Stimulated activated CD8-positive, alpha-beta memory T cell treated with anti-CD3 and anti-CD28 coated beads, Interleukin-7, amount 100 ng/mL, for 48 hours (primary cell): ENCODE data around the gene CGB8.
"Not testable (repeated sequence)": the region's sequence is repeated elsewhere in the genome, so short reads cannot be mapped to it uniquely, and the experiment has no call there.

Experiments used
- DNase-seq, 2 donors: peaks; one replicate each; pipeline ENCODE4 v3.0.0-alpha.2; 2020; ENCODE audit warnings: low read depth in 1 of 2; ENCODE audit errors: extremely low read depth in 1 of 2

CGB8 gene

DNA sequence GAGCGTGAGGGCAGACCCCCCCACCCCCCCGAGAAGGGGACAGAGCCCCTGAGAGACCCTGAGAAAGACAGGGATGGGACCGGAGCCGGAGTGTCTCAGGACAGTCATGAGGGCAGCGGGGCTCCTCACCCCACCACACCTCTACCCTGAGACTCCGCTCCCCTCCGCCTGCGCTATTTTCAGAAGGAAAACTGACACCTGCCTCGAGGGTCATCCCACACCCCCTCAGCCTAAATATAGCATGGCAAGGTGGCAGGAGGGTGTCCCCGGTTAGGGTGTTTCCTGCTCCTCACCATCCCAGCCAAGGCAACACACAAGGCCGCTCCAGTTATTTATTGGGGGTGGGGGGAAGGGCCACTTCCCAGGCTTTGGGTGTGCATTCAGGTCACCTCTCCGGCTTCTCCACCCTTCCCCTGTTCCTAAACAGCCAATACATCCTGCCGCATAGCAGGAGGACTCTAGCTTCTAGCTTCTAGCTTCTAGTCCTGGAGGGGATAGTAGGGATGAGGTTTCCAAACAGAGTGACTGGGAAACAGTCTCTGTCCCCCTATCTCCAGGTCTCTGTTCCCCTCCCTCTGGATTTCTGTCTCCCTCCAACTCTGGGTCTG is 17.1 kb upstream of the CGB8 start:
- DNase-seq = no peak

DNA sequence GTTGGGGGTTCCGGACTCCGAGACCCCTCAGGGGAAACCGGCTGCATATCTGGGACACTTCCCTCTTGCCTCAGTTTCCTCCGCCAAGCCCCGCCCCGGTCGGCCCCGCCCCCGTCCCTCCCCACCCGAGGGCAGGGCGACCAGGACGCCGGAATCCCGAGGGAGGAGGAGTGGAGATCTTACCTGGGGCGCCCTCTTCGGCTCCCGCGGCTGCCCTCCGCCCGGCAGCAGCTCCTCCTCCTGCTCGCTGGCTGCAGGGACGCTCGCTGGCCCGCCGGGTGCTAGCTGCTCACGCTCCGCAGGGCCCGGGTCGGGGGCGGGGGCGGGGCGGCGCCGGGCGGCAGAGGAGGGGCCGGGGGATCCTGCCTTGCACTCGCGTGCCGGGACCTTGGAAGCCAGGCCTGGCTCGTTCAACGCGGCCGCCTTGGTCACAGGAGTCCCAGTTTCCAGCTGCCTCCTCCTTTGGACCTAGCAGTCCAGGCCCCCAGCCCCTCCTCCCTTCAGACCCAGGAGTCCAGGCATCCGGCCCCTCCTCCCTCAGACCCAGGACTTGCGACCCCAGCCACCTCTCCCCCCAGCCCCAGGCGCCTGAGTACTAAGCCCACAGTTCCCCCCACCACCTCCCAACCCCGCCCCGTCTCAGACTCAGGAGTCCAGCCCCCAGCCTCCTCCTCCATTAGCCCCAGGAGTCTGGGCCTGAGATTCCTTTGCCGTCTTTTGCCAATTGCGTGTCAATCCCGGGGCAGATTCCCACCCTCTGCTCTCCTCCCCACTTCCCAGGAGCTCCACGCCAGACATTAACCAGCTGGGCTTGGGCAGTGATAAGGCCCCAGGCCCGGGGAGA is 16.1 kb upstream of the CGB8 start, which contains the start of gene NTF4:
Gene NTF4, minus strand, starts transcription at position 51 of the 844 bp plus-strand sequence. CDS start 2,821 bp downstream, outside the sequence.
- DNase-seq = no peak

DNA sequence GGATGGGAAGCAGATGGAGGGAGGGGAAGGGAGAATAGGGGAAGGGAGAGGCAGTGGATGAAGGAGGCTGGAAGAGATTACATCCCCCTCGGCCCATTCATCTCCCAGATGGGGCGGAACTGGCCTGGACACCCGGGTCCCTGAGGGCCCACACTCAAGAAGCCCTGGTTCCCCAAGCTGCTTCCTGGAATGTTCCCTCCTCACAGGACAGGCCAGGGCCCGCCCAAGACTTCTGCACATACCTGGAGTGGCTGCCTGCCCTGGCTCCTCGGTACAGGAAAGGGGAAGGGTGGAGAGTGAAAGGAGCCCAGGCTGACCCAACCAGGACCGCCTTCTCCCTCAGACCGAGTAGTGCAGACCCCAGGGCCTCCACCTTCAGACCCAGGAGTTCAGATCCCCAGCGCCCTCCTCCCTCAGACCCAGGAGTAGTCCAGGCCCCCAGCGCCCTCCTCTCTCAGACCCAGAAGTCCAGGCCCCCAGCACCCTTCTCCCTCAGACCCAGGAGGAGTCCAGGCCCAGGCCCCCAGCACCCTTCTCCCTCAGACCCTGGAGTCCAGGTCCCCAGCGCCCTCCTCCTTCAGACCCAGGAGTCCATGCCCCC is 15.2 kb upstream of the CGB8 start:
- DNase-seq = no peak

DNA sequence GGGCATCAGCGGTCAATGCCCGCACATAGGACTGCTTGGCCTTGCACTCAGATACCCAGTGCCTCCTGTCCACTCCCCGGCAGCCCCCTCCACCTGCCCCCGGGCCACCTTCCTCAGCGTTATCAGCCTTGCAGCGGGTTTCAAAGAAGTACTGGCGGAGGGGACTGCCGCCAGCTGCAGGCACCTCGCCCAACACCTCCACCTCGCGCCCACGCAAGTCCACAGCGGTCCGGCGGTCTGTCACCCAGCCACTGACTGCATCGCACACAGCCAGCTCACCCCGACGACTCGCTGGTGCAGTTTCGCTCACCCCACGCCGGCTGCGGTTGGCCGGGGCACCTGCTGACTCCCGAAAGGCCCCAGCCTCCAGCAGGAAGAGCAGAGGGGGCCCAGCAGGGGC is 12.5 kb upstream of the CGB8 start:
- no peak for DNase-seq

DNA sequence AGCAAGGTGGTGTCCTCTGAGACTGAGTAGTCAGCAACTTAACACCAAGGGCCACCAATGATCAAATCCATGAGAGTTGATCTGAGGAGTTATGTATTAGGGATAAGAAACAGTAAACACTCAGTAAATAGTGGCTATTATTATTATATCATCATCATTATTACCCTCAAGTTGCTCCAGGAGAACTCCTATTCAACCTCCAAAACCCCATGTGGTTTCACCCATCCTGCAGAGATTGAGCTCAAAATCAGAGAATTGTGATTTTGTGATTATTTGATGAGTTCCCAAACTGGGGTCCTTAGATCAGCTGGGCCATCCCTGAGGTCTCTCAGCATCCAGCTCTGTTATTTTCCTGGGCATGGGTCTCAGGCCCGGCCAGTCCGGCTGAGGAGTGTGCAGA is 12.1 kb upstream of the CGB8 start:
- DNase-seq = no peak

DNA sequence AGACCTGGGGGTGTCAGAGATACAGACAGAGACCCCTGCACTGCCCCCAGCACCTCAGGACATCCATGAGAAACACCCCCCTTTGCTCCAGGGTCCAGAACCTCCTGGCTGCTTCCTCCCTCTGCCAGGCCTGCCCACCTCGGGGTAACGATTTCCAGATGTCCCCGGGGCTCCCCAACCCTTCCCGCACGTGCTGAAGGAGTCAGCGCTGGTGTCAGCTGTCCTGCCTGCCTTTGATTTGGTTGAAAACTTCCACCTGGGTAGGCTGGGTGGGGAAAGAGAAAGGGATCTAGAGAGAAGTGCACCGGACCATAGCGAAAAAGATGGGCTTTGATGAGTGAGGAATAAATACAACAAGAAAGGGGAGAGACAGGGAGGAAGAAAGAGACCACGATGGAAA is 10.1 kb upstream of the CGB8 start:
- no peak for DNase-seq

DNA sequence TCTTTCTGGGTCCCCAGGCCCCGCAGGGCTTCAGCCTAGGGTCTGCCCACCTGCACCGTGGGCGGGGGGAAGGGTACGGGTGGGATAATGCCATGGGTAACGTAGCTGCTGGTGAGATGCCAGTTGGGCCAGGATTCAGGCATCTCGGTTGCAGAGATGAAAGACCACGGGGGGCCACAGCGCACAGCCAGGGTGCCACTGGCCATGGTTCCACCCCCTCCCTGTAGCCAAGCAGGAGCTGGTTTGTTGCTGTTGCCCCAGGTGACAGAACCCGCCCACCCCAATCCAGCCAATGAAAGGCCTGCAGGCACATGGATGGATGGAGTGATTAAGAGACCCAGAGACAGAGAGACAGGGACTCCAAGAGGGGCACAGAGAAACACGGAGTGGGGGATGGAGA is 9.7 kb upstream of the CGB8 start:
- DNase-seq = no peak

DNA sequence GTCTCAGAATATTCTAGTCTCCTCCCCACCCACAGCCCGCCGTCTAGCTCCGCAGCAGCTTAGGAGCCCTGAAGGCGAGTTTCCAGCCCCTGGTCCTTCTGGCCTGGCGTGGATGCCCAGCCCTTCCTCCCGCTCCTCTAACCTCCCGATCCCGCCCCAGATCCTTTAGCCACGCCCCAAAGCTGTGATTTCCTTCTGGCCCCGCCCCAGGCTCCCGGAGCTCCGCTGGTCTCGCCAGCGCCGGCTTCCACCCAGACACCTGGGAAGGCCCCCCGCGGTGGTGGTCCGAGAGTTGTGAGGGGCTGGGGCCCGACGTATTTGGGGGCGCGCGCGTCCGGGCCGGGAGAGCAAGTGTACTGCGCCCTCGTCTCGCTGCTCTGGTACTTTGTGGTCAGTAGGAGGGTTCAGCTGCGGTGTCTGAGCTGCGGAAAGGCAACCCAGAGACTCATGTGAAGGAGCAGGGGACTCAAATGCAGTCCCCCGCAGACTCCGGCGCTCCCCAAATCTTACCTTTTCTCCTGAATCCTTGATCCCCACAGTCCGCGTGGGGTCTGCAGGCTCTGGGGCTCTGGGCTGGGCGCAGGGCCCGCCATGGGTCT is 8.8 kb upstream of the CGB8 start, which contains the start of gene CGB7:
Gene CGB7, minus strand, starts transcription at position 114 of the 599 bp plus-strand sequence. CDS start 2,374 bp downstream, outside the sequence.
- no peak for DNase-seq

DNA sequence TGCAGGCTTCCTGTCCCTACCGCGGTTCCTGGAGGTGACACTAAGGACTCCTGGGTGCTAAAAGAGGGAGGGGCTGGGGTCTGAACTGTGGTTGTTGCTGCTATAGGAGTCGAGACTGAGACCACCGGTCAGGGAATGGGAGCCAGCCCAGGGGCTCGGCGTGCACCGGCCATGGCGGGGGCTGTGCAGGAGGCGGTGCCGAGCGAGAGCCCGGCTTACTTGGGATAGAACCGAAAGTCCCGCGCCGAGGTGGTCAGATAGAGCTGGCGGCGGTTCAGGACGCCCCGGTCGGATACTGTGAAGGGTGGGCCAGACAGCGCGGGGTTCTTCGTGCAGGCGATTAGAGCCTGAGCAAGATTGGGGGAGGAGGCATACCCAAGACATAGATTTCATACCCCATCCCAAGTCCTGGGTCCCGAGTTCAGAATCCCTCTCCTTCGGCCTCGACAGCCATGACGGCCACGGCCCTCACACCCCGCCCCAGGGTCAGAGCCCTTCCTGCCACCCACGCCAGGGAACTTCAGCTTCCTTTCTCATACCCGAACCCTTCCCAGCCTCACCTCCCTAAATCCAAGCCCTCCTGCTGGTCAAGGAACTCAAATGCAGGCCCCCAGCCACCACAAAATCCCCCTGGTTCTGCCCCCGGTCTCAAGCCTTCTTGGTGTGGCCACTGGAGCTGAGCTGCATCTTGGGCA is 8.1 kb upstream of the CGB8 start:
- not testable (repeated sequence) for DNase-seq

DNA sequence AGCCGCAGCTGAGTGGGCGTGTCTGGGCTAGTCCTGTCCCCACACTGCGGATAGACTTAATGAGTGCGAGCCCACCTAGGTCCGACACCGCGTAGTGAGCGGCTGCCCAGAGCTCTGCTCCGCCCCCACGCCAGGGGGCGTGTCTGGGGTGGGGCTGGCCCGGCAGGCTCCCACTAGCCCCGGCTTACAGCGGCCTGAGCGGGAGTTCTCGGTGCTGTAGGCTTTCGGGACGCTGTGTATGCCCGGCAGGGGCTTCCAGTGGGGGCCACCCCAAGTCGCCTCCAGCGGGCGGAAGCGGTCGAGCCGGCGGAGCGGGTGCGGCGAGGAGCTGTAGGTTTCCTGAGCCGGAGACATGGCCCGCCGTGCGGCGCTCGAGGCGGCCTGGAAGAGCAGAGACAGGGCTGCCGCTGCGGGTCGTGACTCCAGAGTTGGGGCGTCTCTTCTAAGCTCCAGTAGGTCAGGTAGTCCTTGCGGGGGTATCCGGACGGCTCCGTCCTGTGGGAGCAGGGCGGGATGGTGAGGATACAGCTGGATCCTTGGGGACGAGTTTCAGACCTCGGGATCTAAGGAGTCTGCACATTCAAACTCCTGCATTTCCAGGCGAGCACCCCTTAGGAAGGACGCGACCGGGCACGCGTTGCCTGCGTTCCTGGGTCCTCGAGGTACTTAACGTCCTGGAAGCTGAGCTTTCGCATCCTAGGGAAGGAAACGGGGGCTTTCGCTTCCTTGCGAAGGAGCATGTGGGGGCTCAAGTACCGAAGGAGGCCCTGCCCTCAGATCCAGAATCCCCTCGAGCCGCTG is 7.4 kb upstream of the CGB8 start:
- no peak for DNase-seq

DNA sequence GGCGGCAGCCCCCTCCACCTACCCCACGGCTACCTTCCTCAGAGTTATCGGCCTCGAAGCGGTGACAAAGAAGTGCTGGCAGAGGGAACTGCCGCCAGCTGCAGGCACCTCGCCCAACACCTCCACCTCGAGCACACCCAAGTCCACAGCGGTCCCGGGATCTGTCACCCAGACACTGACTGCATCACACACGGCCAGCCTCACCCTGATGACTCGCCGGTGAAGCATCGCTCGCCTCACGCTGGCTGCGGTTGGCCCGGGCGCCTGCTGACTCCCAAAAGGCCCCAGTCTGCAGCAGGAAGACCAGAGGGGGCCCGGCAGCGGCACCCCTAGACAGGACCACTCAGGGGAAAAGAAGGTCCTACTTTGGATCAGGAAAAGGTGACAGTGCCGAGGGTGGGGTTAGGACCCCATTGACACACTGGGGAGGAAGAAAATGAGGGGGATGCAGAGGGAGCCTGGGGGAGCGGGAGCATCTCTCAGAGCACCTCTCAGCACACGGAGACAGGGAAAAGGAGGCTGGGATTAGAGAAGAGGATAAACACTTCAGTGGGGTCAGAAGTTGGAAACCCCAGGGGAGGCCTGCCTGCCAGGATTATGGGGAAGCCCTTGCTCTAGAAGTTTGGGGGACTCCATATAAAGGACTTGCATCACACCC is 1.6 kb upstream of the CGB8 start:
- DNase-seq = not testable (repeated sequence)

DNA sequence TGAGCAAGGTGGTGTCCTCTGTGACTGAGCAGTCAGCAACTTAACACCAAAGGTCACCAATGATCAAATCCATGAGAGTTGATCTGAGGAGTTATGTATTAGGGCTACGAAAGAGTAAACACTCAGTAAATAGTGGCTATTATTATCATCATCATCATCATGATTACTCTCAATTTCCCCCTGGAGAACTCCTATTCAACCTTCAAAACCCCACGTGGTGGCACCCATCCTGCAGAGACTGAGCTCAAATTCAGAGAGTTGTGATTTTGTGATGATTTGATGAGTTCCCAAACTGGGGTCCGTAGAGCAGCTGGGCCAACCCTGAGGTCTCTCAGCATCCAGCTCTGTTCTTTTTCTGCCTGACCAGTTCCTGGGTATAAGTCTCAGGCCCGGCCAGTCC is 923 bp upstream of the CGB8 start:
- not testable (repeated sequence) for DNase-seq

DNA sequence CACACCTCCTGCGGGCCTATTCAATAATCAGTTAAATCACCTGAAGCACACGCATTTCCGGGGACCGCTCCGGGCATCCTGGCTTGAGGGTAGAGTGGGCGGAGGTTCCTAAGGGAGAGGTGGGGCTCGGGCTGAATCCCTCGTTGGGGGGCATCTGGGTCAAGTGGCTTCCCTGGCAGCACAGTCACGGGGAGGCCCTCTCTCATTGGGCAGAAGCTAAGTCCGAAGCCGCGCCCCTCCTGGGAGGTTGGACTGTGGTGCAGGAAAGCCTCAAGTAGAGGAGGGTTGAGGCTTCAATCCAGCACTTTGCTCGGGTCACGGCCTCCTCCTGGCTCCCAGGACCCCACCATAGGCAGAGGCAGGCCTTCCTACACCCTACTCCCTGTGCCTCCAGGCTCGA is 5.4 kb downstream of the CGB8 start, which contains the start of gene CGB5:
Gene CGB5, plus strand, starts transcription at position 301 of the 400 bp plus-strand sequence. CDS start 362 bp downstream, outside the sequence.
- not testable (repeated sequence) for DNase-seq

DNA sequence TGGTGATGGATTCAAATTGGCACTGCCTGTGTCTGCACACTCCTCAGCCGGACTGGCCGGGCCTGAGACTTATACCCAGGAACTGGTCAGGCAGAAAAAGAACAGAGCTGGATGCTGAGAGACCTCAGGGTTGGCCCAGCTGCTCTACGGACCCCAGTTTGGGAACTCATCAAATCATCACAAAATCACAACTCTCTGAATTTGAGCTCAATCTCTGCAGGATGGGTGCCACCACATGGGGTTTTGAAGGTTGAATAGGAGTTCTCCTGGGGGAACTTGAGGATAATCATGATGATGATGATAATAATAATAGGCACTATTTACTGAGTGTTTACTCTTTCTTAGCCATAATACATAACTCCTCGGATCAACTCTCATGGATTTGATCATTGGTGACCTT is 6.2 kb downstream of the CGB8 start:
- DNase-seq = not testable (repeated sequence)

DNA sequence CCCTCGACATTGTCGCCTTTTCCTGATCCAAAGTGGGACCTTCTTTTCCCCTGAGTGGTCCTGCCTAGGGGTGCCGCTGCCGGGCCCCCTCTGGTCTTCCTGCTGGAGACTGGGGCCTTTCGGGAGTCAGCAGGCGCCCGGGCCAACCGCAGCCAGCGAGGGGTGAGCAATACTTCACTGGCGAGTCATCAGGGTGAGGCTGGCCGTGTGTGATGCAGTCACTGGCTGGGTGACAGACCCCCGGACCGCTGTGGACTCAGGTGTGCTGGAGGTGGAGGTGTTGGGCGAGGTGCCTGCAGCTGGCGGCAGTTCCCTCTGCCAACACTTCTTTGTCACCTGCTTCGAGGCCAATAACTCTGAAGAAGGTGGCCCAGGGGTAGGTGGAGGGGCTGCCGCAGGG is 6.7 kb downstream of the CGB8 start:
- DNase-seq = no peak

DNA sequence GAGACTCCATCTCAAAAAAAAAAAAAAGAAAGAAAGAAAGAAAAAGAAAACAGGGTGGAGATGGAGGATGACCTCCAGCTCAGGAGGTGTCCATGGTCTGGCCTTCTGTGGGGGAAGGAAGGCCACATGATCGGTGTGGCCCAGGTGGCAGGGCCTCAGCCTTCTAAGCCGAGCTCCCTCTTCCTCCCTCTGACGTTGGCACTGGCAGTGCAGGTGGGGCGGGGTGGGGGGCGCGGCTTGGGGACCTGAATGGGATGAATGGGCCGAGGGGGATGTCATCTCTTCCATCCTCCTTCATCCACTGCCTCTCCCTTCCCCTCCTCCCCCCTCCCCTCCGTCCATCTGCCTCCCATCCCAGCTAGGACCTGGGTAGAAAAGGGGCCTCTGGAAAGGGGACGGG is 9.2 kb downstream of the CGB8 start:
- not testable (repeated sequence) for DNase-seq

DNA sequence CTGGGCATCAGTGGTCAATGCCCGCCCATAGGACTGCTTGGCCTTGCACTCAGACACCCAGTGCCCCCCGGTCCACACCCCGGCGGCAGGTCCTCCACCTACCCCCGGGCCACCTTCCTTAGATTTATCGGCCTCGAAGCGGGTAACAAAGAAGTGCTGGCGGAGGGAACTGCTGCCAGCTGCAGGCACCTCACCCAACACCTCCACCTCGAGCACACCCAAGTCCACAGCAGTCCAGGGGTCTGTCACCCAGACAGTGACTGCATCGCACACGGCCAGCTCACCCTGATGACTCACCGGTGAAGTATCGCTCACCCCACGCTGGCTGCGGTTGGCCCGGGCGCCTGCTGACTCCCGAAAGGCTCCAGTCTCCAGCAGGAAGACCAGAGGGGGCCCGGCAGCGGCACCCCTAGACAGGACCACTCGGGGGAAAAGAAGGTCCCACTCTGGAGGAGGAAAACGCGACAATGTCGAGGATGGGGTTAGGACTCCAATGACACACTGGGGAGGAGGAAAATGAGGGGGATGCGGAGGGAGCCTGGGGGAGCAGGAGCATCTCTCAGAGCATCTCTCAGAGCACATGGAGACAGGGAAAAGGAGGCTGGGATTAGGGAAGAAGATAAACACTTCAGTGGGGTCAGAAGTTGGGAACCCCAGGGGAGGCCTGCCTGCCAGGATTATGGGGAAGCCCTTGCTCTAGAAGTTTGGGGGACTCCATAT is 10.2 kb downstream of the CGB8 start:
- not testable (repeated sequence) for DNase-seq

DNA sequence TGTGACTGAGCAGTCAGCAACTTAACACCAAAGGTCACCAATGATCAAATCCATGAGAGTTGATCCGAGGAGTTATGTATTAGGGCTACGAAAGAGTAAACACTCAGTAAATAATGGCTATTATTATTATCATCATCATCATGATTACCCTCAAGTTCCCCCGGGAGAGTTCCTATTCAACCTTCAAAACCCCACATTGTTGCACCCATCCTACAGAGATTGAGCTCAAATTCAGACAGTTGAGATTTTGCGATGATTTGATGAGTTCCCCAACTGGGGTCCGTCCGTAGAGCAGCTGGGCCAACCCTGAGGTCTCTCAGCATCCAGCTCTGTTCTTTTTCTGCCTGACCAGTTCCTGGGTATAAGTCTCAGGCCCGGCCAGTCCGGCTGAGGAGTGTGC is 10.8 kb downstream of the CGB8 start:
- not testable (repeated sequence) for DNase-seq

DNA sequence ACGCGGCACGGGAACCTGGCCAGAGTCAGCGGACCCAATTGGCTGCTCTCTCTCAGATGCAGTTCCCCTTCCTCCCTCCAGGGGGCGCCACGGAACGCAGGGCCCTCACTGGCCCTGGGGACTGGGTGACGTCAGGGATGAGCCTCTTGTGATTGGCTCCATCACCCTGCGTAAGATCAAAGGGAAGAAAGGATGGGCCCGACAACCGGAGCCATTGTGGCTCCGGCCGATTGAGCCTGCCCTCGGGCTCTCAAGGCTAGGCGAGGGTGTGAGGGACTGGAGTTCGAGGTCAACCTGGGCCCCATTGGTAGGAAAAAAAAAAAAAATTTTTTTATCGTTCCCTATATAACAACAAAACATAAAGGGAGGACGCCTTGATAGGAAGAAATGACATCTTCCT is 12.1 kb downstream of the CGB8 start, which contains the start of gene CGB1:
Gene CGB1, minus strand, starts transcription at position 81 of the 400 bp plus-strand sequence. CDS start 184 bp downstream, outside the sequence.
- DNase-seq = peak; percentile 46 to 57
